ENCODE results near the gene TIMELESS.
A peak's percentile ranks its signal among the peaks of the same experiment; 100 is the strongest.
"Not testable (repeated sequence)": the region's sequence is repeated elsewhere in the genome, so short reads cannot be mapped to it uniquely, and the experiment has no call there.

TIMELESS gene

DNA sequence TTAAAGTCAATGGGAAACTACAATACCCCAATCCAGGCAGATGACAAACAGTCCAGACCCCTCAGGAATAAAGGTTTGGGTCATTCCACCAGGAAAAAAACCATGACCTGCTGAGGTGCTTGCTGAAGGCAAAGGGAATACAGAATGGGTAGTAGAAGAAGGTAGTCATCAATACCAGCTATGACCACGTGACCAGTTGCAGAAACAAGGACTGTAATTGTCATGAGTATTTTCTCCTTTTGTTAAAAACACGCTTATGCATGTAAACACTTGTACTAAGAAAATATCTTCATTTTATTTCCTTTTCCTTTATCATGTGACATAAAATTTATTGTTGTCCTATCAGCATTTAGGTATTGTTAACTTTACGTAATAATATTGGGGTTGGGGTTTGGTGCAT, 45.0 kb downstream of the TIMELESS start:
- DNase-seq (ENCODE audit: low read depth, low spot score) = not testable (repeated sequence)

- DNase-seq (ENCODE audit: low read depth, low spot score) = not testable (repeated sequence)
Observed at GRCh38 chr12:56401612-56402011, 47.6 kb downstream of the TIMELESS start.

DNA sequence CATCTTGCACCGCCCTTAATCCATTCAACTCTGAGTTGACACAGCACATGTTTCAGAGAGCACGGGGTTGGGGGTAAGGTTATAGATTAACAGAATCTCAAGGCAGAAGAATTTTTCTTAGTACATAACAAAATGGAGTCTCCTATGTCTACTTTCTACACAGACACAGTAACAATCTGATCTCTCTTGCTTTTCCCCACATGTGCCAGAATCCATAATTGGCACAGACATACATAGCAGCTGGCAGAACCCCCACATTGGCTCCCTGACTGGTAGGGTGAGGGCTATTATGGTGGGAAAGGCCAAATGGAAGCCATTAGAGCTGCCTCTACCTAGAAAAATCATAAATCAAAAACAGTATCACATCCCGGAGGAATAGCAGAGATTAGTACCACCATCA, 48.1 kb downstream of the TIMELESS start:
- not testable (repeated sequence) for DNase-seq (ENCODE audit: low read depth, low spot score)

DNA sequence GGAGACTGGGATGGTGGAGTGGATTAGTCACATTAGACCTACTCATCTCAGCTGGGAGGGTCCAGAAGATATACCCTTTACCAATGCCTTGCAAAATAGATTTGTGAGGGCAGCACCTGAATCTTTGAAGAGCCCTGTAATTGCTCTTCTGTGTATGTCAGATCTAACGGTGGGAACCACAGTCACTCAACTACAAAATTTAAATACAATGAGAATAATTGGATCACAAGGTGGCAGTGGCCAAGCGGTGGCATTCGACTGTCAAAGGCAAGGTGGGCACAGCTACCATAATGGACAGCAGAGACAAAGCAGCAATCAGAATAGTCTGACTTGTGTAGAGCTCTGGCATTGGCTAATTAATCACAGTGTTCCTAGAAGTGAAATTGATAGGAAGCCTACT, 49.8 kb downstream of the TIMELESS start:
- DNase-seq (ENCODE audit: low read depth, low spot score) = not testable (repeated sequence)

DNA sequence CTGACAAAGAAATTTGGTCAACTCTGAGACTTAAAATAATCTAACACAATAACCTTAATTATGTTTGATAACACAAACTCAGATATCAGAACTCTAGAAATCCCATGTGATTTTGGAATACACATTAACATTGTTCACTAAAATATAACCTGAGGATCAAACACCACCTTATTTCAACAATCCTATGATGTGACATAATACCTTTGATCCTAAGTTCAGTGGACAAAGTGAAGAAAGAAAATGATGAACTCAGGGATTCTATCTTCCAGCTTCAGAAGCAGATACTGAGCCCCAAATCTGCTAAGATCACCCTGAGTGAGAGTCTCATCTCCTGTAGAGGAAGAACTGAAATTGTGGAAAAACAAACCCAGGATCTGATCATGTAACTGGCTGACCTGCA, 50.9 kb downstream of the TIMELESS start:
- no peak for DNase-seq (ENCODE audit: low read depth, low spot score)

DNA sequence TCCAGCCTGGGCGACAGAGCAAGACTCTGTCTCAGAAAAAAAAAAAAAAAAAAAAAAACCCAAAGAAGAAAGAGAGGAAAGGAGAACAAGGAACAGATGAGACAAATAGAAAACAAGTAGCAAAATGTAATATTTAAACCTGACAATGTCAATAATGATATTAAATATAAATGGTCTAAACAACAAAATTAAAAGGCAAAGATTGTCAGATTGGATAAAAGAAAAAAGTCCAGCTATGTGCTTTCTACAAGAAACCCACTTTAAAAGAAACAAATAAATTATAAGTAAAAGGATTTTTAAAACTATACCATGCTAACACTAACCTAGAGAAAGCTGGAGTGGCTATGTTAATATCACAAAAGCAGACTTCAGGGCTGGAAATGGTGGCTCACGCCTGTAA, 56.9 kb downstream of the TIMELESS start:
- no peak for DNase-seq (ENCODE audit: low read depth, low spot score)

GRCh38 chr12:56391721-56392120, 57.5 kb downstream of the TIMELESS start:
- DNase-seq (ENCODE audit: low read depth, low spot score) = no peak

GRCh38 chr12:56389412-56389811, 59.8 kb downstream of the TIMELESS start:
- no peak for DNase-seq (ENCODE audit: low read depth, low spot score)

DNA sequence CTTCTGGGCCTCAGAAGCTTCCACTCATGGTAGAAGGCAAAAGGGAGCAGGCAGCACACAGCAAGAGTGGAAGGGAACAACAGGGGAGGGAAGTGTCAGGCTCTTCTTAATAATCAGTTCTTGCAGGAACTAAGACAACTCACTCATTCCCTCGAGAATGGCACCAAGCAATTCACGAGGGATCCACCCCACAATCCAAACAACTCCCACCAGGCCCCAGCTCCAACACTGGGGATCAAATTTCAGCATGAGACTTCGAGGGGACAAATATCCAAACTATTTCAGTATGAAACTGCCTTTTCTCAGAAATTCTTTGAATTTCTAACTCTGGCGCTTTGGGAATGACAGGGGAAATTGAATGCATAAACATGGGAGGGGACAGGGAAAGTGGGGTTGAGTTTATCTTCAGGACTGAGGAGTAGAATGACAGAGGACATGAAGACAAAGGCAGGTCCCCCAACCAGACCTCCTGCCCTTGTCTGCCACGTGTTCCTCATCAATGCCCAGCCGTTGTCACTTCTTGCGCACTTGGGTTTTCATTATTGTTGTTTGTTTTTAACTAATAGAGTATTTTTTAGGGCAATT, 62.0 kb downstream of the TIMELESS start:
- DNase-seq (ENCODE audit: low read depth, low spot score) = peak; percentile 27

DNA sequence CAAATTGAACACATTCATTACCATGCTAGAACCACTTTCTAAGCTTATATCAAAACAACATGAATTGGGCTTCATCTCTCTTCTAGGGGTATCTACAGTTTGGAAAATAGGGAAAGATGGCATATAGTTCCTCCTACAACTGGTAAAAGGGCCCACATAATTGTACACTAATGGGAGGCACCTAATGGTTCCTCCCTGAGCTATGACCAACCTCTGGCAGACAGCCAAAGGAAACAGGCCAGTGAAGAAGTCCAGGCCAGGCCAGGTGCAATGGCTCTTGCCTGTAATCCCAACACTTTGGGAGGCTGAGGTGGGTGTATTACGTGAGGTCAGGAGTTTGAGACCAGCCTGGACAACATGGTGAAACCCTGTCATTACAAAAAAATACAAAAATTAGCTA, 63.4 kb downstream of the TIMELESS start:
- DNase-seq (ENCODE audit: low read depth, low spot score) = no peak

DNA sequence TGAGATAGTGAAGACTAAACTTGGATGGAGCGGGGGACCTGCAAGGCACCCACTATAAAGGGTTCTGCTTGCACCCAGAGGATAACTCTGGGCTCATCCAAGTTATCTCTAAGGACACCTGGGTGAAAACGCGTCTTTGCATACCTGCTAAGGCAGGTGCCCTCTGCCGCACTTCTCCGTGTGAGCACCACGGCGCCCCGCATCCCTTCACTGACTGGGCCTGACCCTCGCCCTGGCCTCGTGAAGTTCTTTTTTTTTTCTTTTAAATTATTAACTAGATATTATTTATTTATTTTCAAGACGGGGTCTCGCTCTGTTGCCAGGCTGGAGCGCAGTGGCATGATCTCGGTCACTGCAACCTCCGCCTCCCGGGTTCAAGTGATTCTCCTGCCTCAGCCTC, 66.6 kb downstream of the TIMELESS start:
- no peak for DNase-seq (ENCODE audit: low read depth, low spot score)

DNA sequence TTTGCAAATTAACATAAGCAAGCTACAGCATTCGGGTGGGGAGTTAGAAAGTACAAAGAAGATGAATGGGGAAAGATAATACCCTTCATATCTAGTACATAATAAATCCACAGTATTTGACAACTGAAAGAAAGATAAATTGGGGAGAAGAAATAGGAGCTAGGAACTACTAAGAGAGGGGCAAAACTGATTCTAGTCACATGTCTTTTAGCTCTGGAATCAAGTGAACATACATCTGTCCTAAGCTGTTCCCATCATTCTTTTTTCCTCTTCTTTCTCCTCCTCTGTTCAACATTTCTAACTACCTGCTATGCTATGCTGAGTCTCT, 71.3 kb downstream of the TIMELESS start:
- no peak for DNase-seq (ENCODE audit: low read depth, low spot score)

- DNase-seq (ENCODE audit: low read depth, low spot score) = peak; percentile 12
Observed at GRCh38 chr12:56377310-56377988, 71.8 kb downstream of the TIMELESS start.

- DNase-seq (ENCODE audit: low read depth, low spot score) = no peak
Observed at GRCh38 chr12:56375598-56376434, 73.4 kb downstream of the TIMELESS start.

DNA sequence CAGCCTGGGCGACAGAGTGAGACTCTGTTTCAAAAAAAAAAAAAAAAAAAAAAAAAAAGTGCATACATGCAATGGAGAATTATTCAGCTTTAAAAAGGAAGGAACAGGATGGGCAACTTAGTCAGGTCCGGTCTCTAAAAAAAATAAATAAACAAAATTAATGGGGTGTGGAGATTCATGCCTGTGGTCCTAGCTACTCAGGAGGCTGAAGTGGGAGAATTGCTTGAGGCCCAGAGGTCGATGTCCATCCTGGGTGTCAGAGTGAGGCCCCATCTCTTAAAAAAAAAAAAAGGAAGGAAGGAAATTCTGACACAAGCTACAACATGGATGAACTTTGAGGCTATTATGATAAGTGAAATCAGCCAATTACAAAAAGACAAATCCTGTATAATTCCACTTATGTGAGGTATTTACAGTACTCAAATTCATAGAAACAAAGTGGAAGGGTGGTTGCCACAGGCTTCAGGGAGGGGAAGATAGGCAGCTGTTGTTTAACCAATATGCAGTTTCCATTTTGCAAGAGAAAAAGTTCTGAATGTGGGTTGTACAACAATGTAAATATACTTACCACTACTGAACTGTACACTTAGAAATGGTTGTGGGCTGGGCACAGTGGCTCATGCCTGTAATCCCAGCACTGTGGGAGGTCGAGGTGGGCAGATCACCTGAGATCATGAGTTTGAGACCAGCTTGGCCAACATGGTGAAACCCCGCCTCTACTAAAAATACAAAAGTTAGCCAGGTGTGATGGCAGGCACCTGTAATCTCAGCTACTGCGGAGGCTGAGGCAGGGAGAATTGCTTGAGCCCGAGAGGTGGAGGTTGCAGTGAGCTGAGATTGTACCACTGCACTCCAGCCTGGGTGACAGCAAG, 74.3 kb downstream of the TIMELESS start:
- DNase-seq (ENCODE audit: low read depth, low spot score) = no peak

DNA sequence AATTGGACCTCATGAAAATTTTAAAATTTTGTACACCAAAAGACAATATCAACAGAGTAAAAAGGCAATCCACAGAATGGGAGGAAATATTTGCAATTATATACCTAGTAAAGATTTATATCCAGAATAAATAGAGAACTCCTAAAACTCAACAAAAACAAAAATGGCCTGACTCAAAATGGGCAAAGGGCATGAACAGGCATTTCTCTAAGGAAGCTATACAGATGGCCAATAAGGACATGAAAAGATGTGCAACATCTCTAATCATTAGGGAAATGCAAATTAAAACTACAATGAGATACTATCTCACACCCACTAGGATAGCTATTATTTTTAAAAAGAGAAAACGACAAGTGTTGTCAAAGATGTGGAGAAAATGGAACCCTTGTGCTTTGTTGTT, 75.7 kb downstream of the TIMELESS start:
- DNase-seq (ENCODE audit: low read depth, low spot score) = no peak

DNA sequence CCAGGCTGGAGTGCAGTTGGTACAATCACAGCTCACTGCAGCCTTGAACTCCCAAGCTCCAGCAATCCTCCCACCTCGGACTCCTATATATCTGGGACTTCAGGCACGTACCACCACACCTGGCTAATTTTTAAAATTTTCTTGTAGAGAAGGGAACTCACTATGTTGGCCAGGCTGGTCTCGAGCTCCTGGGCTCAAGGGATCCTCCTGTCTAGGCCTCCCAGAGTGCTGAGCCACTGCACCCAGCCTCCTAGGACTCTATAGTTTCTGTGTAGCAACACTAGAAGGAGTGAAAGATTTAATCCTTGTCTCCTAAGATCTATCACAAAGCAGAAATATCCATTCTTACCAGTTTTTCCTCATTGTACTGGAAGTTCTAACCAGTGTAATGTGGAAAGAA, 82.3 kb downstream of the TIMELESS start:
- no peak for DNase-seq (ENCODE audit: low read depth, low spot score)

All from astrocyte of the hippocampus (primary cell).